GM13977 (cell line): ENCODE data around the gene CALHM2.

Experiments used
- DNase-seq: peaks from one replicate; pipeline ENCODE4 v3.0.0; 2012; ENCODE audit warnings: low spot score
- in situ Hi-C: fragments of 300-500 bp; cut with MboI; formaldehyde crosslinking; loops from one replicate; pipeline ENCODE4 v1.12.0; 2022; ENCODE audit warnings: low sequenced_read_pairs, low pct_unique_long_range_greater_than_20kb, mixed read lengths, inconsistent platforms; ENCODE audit not compliant: unreplicated experiment
- TF ChIP-seq, protein P1 (sequence below): IDR thresholded peaks from 2 replicates; pipeline ENCODE4 v1.5.1; 2012; ENCODE audit warnings: mild to moderate bottlenecking, control low read depth; ENCODE audit not compliant: insufficient read depth; ENCODE audit errors: extremely low read depth, missing control alignments

CALHM2 gene

DNA sequence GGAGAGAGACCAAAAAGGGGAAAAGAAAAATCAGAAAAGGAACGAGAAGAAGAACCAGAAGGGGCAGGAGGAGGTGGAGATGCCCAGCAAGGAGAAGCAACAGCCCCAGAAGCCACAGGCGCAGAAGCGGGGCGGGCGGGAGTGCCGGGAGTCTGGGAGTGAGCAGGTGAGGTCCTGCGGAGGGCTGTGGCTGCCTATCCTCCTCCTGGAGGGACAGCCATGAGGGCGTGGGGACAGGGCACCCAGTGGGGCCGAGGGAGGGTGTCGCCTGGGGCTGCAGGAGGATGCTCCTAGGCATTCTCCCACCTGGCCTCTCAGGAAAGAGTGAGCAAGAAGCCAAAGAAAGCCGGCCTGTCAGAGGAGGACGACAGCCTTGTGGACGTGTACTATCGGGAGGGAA is 11.8 kb downstream of the CALHM2 start:
- TF ChIP-seq, protein P1, sequence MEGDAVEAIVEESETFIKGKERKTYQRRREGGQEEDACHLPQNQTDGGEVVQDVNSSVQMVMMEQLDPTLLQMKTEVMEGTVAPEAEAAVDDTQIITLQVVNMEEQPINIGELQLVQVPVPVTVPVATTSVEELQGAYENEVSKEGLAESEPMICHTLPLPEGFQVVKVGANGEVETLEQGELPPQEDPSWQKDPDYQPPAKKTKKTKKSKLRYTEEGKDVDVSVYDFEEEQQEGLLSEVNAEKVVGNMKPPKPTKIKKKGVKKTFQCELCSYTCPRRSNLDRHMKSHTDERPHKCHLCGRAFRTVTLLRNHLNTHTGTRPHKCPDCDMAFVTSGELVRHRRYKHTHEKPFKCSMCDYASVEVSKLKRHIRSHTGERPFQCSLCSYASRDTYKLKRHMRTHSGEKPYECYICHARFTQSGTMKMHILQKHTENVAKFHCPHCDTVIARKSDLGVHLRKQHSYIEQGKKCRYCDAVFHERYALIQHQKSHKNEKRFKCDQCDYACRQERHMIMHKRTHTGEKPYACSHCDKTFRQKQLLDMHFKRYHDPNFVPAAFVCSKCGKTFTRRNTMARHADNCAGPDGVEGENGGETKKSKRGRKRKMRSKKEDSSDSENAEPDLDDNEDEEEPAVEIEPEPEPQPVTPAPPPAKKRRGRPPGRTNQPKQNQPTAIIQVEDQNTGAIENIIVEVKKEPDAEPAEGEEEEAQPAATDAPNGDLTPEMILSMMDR, result no peak
- in situ Hi-C loops, result no loop called here
- no peak for DNase-seq

DNA sequence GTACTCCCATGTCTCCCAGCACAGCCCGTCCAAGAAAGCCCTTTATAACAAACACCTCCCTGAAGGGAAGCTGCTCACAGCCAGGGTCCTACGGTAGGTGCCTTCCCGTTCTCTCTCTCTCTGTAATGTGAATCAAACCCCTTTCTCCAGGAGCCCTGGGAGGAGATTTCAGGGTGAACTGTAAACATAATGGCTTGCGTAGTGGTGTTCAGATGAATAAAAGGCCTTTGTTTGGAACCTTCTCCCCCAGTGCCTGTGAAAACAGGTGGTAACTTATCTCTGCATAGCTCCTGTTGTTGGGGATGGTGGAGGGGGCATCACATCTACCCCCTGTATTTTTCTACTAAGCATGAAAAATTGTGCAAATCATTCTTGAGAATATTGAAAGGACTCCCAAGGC is 12.4 kb downstream of the CALHM2 start:
- TF ChIP-seq, protein P1, result no peak
- in situ Hi-C loops, result no loop called here
- DNase-seq, result no peak

DNA sequence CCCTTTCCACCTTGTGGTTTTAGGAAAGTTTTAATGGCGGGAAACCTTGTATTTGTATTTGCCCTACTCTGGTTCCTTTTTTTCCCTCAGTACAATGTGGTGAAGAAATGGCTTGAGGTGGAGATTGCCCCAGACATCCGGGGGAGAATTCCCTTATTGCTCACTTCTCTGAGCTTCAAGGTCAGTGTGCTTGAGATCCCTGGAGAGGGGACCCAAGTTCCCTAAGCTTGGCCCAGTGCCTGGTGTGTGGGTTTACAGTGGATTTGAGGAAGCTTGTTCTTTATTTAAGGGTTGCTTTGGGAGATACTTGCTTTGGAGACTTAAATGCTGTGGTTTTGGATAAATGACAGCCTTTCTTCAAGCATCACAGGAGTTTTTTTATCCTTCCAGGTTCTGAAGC is 18.3 kb downstream of the CALHM2 start:
- DNase-seq, result no peak
- in situ Hi-C loops, result no loop called here
- TF ChIP-seq, protein P1, result no peak

DNA sequence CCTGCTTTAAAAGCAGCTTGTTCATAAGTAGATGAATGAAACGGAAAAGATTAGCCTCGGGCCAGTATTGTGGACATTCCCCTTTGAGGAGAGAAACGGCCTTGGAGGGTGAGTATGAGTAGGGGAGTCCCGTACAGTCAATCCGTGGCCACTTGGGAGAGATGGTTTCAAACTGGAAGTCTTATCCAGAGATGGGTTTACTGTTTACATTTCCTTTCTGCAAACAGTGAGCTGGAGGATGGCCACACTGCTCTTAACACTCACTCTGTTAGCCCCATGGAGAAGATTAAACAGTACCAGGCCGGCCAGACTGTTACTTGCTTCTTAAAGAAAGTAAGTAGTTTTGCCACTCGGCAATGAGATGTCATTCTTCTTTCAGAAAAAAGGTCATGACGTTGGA is 20.3 kb downstream of the CALHM2 start:
- in situ Hi-C loops, result no loop called here
- DNase-seq, result no peak
- TF ChIP-seq, protein P1, result no peak

DNA sequence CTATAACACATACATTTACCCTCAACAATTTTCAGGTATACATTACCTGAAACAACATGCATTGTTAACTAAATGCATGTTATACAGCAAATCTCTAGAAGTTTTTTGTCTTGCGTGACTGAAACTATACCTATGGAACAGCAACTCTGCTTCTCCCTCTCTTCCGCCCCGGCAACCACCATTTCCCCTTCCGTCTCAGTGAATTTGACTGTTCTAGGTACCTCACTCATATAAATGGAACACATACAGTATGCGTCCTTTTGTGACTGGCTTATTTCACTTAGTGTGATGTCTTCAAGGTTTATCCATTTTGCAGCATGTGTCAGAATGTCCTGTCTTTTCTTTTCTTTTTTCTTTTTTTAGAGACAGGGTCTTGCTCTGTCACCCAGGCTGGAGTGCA is 22.5 kb downstream of the CALHM2 start:
- DNase-seq, result no peak
- in situ Hi-C loops, result no loop called here
- TF ChIP-seq, protein P1, result no peak

DNA sequence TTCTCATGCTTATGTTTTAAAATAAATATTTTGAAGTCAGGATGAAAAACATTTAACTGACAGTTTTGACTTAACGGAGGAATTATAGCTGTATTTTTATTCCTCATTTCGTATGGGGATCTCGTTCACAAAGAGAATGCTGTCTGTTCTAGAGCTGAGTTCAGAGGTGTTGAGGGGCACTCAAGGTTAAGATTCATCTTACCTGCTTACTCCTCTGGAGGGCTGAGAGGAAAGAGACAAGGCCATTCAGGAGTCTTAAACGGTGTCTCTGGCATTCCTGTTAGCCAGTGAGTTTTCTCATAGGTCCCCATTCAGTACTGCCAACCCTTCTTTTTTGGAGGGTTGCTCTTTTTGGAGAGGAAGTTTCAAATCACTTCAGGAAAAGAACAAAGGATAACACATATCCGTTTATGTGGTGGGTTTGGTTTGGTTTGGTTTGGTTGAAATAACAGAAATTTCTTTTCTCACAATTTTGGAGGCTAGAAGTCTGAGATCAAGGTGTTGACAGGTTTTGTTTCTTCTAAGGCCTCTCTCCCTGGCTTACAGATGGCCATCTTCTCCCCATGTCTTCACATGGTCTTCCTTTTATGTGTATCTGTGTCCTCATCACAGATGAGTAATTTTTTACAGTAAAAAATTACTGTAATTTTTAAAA is 23.1 kb downstream of the CALHM2 start:
- DNase-seq, result no peak
- in situ Hi-C loops, result no loop called here
- TF ChIP-seq, protein P1, result no peak

DNA sequence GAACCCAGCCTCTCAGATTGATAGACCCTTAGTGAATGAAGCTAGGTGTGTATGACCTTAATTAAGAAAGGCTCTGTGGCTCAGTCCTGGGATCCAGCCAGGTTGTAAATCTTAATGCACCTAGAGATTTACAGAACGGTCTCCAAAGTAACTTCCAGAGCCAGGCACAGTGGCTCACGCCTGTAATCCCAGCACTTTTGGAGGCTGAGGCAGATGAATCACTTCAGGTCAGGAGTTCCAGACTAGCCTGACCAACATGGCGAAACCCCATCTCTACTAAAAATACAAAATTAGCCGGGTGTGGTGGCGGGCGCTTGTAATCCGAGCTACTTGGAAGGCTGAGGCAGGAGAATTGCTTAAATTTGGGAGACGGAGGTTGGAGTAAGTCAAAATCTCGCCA is 24.3 kb downstream of the CALHM2 start:
- in situ Hi-C loops, result no loop called here
- DNase-seq, result no peak

More for the DNA sequence above, 24.3 kb downstream of the CALHM2 start:
- TF ChIP-seq, protein P1, result no peak
